Measurements from ENCODE around the gene TMEM92. TPM values are rescaled to one million over a fixed set of nuclear protein-coding genes. Genes with fewer than 3 reads are reported as not detected.

The TMEM92 gene
- total RNA-seq, 1 experiment from 2014 or later, result 6.9 TPM

DNA sequence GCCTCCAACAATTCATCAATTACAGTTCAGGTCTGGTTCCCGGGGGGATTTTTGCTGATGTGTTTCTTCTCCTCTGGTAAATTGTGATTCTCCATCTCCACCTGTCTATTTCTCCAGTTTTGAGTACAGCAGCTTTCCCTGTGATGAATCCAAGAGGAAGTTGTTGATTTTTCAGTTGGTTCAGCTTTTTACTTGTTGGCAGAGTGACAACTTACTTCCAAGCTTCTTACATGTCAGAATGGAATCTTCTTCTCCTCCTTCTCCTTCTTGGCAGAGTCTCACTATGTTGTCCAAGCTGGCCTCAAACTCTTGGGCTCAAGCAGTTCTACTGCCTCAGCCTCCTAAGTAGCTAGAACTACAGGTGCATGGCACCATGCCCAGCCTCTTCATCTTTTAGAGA lies 33.4 kb upstream of the TMEM92 start:
- TF ChIP-seq EZH2phosphoT487 (IDR thresholded peaks at IDR 0.05; ENCODE audit: borderline replicate concordance, low read length), result no peak
- no peak for TF ChIP-seq EZH2 (IDR thresholded peaks at IDR 0.05; ENCODE audit: low read length, unreplicated experiment)
- peaks cover 5% of the 10 kb centered on the region; the same call in 1 of the 2 replicates for H3K4me1 ChIP-seq (ENCODE audit: insufficient read depth, low read length)
- BruUV-seq (replicated peaks), result no TSS peak
- peaks cover 6% of the 10 kb centered on the region; the same call in 1 of the 2 replicates for H3K27me3 ChIP-seq (ENCODE audit: low read length)
- no peaks in the 10 kb centered on the region for H3K9me3 ChIP-seq (ENCODE audit: low read length)
- no peaks in the 10 kb centered on the region for H3K79me2 ChIP-seq (ENCODE audit: low read length)
- ATAC-seq (no peak), DNase-seq (no peak)
- no peak overlapping the region for H3K9ac ChIP-seq (ENCODE audit: low read length)
- no peaks in the 10 kb centered on the region for H3K36me3 ChIP-seq (ENCODE audit: low read depth, low read length)
- H2AFZ ChIP-seq (ENCODE audit: low read length), result no peak overlapping the region
- POLR2A ChIA-PET (ENCODE audit: unreplicated experiment), result no interaction called here
- no peaks in the 10 kb centered on the region for H3F3A ChIP-seq (ENCODE audit: low read length, unreplicated experiment)
- no peak overlapping the region for H3K27ac ChIP-seq (ENCODE audit: low read length)
- H4K20me1 ChIP-seq (ENCODE audit: low read length), result no peaks in the 10 kb centered on the region
- intact Hi-C loops (cut with micrococcal nuclease), result no loop called here
- no peak overlapping the region for H3K4me3 ChIP-seq (ENCODE audit: low read length)
- H3K9me2 ChIP-seq (replicated peaks; ENCODE audit: low read length), result no peaks in the 10 kb centered on the region
- no peak overlapping the region for H3K4me2 ChIP-seq (ENCODE audit: low read length)
- CTCF ChIA-PET, result no interaction called here

DNA sequence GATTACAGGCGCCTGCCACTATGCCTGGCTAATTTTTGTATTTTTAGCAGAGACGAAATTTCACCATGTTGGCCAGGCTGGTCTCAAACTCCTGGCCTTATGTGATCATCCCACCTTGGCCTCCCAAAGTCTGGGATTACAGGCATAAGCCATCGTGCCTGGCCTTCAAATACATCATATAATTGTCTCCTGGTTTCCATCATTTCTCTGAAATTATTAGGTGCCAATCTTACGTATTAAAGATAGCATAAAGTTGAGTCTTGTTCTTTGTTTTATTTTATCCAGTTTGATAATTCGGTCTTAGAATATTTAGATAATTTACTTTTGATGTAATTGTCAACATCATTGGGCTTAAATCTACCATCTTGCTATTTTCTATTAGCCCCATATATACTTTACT lies 32.8 kb upstream of the TMEM92 start:
- H3F3A ChIP-seq (ENCODE audit: low read length, unreplicated experiment), result no peaks in the 10 kb centered on the region
- ChIA-PET POLR2A (ENCODE audit: unreplicated experiment) (no interaction called here), CTCF (no interaction called here)
- DNase-seq, result no peak
- H3K36me3 ChIP-seq (ENCODE audit: low read depth, low read length), result no peaks in the 10 kb centered on the region
- H4K20me1 ChIP-seq (ENCODE audit: low read length), result no peaks in the 10 kb centered on the region
- no peak overlapping the region for H3K27ac ChIP-seq (ENCODE audit: low read length)
- H3K4me3 ChIP-seq (ENCODE audit: low read length), result no peak overlapping the region
- intact Hi-C loops (cut with micrococcal nuclease), result no loop called here
- no peaks in the 10 kb centered on the region for H3K79me2 ChIP-seq (ENCODE audit: low read length)
- H3K4me1 ChIP-seq (ENCODE audit: insufficient read depth, low read length), result peaks cover 5% of the 10 kb centered on the region; the same call in 1 of the 2 replicates
- peaks cover 6% of the 10 kb centered on the region; the same call in 1 of the 2 replicates for H3K27me3 ChIP-seq (ENCODE audit: low read length)
- H3K9me3 ChIP-seq (ENCODE audit: low read length), result no peaks in the 10 kb centered on the region
- H3K9me2 ChIP-seq (replicated peaks; ENCODE audit: low read length), result no peaks in the 10 kb centered on the region
- H2AFZ ChIP-seq (ENCODE audit: low read length), result no peak overlapping the region
- TF ChIP-seq, protein P1, sequence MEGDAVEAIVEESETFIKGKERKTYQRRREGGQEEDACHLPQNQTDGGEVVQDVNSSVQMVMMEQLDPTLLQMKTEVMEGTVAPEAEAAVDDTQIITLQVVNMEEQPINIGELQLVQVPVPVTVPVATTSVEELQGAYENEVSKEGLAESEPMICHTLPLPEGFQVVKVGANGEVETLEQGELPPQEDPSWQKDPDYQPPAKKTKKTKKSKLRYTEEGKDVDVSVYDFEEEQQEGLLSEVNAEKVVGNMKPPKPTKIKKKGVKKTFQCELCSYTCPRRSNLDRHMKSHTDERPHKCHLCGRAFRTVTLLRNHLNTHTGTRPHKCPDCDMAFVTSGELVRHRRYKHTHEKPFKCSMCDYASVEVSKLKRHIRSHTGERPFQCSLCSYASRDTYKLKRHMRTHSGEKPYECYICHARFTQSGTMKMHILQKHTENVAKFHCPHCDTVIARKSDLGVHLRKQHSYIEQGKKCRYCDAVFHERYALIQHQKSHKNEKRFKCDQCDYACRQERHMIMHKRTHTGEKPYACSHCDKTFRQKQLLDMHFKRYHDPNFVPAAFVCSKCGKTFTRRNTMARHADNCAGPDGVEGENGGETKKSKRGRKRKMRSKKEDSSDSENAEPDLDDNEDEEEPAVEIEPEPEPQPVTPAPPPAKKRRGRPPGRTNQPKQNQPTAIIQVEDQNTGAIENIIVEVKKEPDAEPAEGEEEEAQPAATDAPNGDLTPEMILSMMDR (conservative IDR thresholded peaks at IDR 0.05; ENCODE audit: low read depth, low read length), result no peak
- TF ChIP-seq EZH2 (IDR thresholded peaks at IDR 0.05; ENCODE audit: low read length, unreplicated experiment) (no peak), EZH2phosphoT487 (IDR thresholded peaks at IDR 0.05; ENCODE audit: borderline replicate concordance, low read length) (no peak)
- no peak overlapping the region for H3K4me2 ChIP-seq (ENCODE audit: low read length)
- no TSS peak for BruUV-seq (replicated peaks)
- H3K9ac ChIP-seq (ENCODE audit: low read length), result no peak overlapping the region
- no peak for ATAC-seq

DNA sequence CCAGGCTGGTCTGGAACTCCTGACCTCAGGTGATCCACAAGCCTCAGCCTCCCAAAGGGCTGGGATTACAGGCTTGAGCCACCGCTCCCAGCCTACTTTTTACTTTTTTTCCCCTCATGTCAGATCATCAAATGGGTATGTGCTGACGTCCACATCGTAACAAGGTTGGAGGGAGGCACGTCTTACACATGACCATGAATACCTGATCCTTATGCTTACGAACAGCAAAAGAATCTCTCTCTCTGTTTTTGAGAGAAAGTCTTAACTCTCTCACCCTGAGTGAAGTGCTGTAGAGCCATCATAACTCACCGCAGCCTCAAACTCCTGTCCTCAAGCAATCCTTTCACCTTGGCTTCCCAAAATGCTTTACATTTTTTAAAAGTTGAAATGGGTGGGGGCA lies 29.5 kb upstream of the TMEM92 start:
- DNase-seq (no peak), ATAC-seq (no peak)
- H3F3A ChIP-seq (ENCODE audit: low read length, unreplicated experiment), result no peaks in the 10 kb centered on the region
- H3K27ac ChIP-seq (ENCODE audit: low read length), result no peak overlapping the region
- no peaks in the 10 kb centered on the region for H3K9me2 ChIP-seq (replicated peaks; ENCODE audit: low read length)
- H3K4me3 ChIP-seq (ENCODE audit: low read length), result no peak overlapping the region
- ChIA-PET CTCF (no interaction called here), POLR2A (ENCODE audit: unreplicated experiment) (no interaction called here)
- no peak overlapping the region for H2AFZ ChIP-seq (ENCODE audit: low read length)
- no peaks in the 10 kb centered on the region for H4K20me1 ChIP-seq (ENCODE audit: low read length)
- peaks cover 4% of the 10 kb centered on the region; the same call in 1 of the 2 replicates for H3K27me3 ChIP-seq (ENCODE audit: low read length)
- no peak overlapping the region for H3K9ac ChIP-seq (ENCODE audit: low read length)
- BruUV-seq (replicated peaks), result no TSS peak
- TF ChIP-seq, protein P1 (conservative IDR thresholded peaks at IDR 0.05; ENCODE audit: low read depth, low read length), result no peak
- TF ChIP-seq EZH2phosphoT487 (IDR thresholded peaks at IDR 0.05; ENCODE audit: borderline replicate concordance, low read length), result no peak
- no peak for TF ChIP-seq EZH2 (IDR thresholded peaks at IDR 0.05; ENCODE audit: low read length, unreplicated experiment)
- intact Hi-C loops (cut with micrococcal nuclease), result no loop called here
- no peaks in the 10 kb centered on the region for H3K9me3 ChIP-seq (ENCODE audit: low read length)
- no peaks in the 10 kb centered on the region for H3K4me1 ChIP-seq (ENCODE audit: insufficient read depth, low read length)
- no peaks in the 10 kb centered on the region for H3K36me3 ChIP-seq (ENCODE audit: low read depth, low read length)
- no peaks in the 10 kb centered on the region for H3K79me2 ChIP-seq (ENCODE audit: low read length)
- H3K4me2 ChIP-seq (ENCODE audit: low read length), result no peak overlapping the region
